Mesenchymal stem cell (in vitro differentiated cells and primary cell): ENCODE measurements around the gene GRHL3.

Source experiments
- DNase-seq: peaks from one replicate; pipeline ENCODE4 v3.0.0-alpha.2; 2013
- H2AFZ ChIP-seq: one replicate; pipeline ENCODE4 v1.6.1; 2013; ENCODE audit warnings: low read depth, mild to moderate bottlenecking, control low read depth, inconsistent platforms, low read length, moderate library complexity
- H2AK5ac ChIP-seq: 2 replicates; pipeline ENCODE4 v1.6.1; 2013; ENCODE audit warnings: low read length, moderate library complexity, mild to moderate bottlenecking, inconsistent platforms; ENCODE audit not compliant: severe bottlenecking
- H2BK120ac ChIP-seq: one replicate; pipeline ENCODE4 v1.6.1; 2013; ENCODE audit warnings: low read depth, mild to moderate bottlenecking, inconsistent platforms, low read length, moderate library complexity
- H2BK12ac ChIP-seq, 2 experiments: one replicate each; pipeline ENCODE4 v1.6.1; 2013; ENCODE audit warnings: inconsistent platforms in 2 of 2, low read length in 2 of 2, mild to moderate bottlenecking in 2 of 2, moderate library complexity in 2 of 2, control low read depth in 1 of 2
- H2BK15ac ChIP-seq: one replicate; pipeline ENCODE4 v1.6.1; 2013; ENCODE audit warnings: mild to moderate bottlenecking, low read depth, inconsistent platforms; ENCODE audit not compliant: poor library complexity, severe bottlenecking
- H2BK5ac ChIP-seq: 2 replicates; pipeline ENCODE4 v1.6.1; 2013; ENCODE audit warnings: low read depth, mild to moderate bottlenecking, low read length, control low read depth, inconsistent platforms; ENCODE audit not compliant: poor library complexity, severe bottlenecking
- H3K14ac ChIP-seq, 2 experiments: one replicate each; pipeline ENCODE4 v1.6.1; 2013; ENCODE audit warnings: inconsistent platforms in 2 of 2, low read length in 2 of 2, control low read depth in 1 of 2, mild to moderate bottlenecking in 1 of 2, moderate library complexity in 1 of 2
- H3K18ac ChIP-seq, 2 experiments: one replicate each; pipeline ENCODE4 v1.6.1; 2013; ENCODE audit warnings: inconsistent platforms in 2 of 2, low read length in 2 of 2, control low read depth in 1 of 2, low read depth in 1 of 2, mild to moderate bottlenecking in 1 of 2
- H3K23ac ChIP-seq, 2 experiments: one replicate each; pipeline ENCODE4 v1.6.1; 2013; ENCODE audit warnings: inconsistent platforms in 2 of 2, low read length in 2 of 2, mild to moderate bottlenecking in 2 of 2, moderate library complexity in 2 of 2, control low read depth in 1 of 2
- H3K27ac ChIP-seq: 2 replicates; pipeline ENCODE4 v1.5.1; 2013; ENCODE audit warnings: mild to moderate bottlenecking, moderate library complexity, low read length, control low read depth, inconsistent platforms; ENCODE audit not compliant: poor library complexity, severe bottlenecking
- H3K27me3 ChIP-seq, 2 experiments: 2 replicates each; pipeline versions ENCODE4 v1.6.1 to v1.7.0; 2013; ENCODE audit warnings: low read length in 2 of 2, mild to moderate bottlenecking in 2 of 2, moderate library complexity in 2 of 2, control low read depth in 1 of 2, inconsistent platforms in 1 of 2; ENCODE audit not compliant: control insufficient read depth in 1 of 2, insufficient read depth in 1 of 2
- H3K36me3 ChIP-seq, 2 experiments: 2 replicates each; pipeline versions ENCODE4 v1.6.1 to v1.7.0; 2013; ENCODE audit warnings: low read length in 2 of 2, control low read depth in 1 of 2, inconsistent platforms in 1 of 2, low read depth in 1 of 2, mild to moderate bottlenecking in 1 of 2; ENCODE audit not compliant: insufficient read depth in 2 of 2, control insufficient read depth in 1 of 2
- H3K4ac ChIP-seq, 2 experiments: one replicate each; pipeline ENCODE4 v1.6.1; 2013; ENCODE audit warnings: inconsistent platforms in 2 of 2, low read length in 2 of 2, mild to moderate bottlenecking in 2 of 2, moderate library complexity in 2 of 2, control low read depth in 1 of 2, low read depth in 1 of 2
- H3K4me1 ChIP-seq: 2 replicates; pipeline ENCODE4 v1.6.1; 2013; ENCODE audit warnings: low read depth, low read length, control low read depth; ENCODE audit not compliant: control insufficient read depth, insufficient read depth
- H3K4me2 ChIP-seq: 2 replicates; pipeline ENCODE4 v1.6.1; 2013; ENCODE audit warnings: low read length, mild to moderate bottlenecking, inconsistent platforms; ENCODE audit not compliant: poor library complexity, severe bottlenecking
- H3K4me3 ChIP-seq, 2 experiments: 2 replicates each; pipeline versions ENCODE4 v1.5.1 to v1.7.0; 2013; ENCODE audit warnings: low read length in 2 of 2, mild to moderate bottlenecking in 2 of 2, control low read depth in 1 of 2, low read depth in 1 of 2; ENCODE audit not compliant: insufficient read depth in 1 of 2
- H3K79me1 ChIP-seq: replicated peaks from 2 replicates; pipeline ENCODE4 v1.6.1; 2013; ENCODE audit warnings: mild to moderate bottlenecking, control low read depth, low read length, inconsistent platforms; ENCODE audit not compliant: poor library complexity, severe bottlenecking
- H3K9ac ChIP-seq: 2 replicates; pipeline ENCODE4 v1.7.0; 2013; ENCODE audit warnings: mild to moderate bottlenecking, low read length, moderate library complexity
- H3K9me3 ChIP-seq: 2 replicates; pipeline ENCODE4 v1.7.0; 2013; ENCODE audit warnings: mild to moderate bottlenecking, low read length; ENCODE audit not compliant: control insufficient read depth
- H4K8ac ChIP-seq: one replicate; pipeline ENCODE4 v1.6.1; 2013; ENCODE audit warnings: inconsistent platforms, mild to moderate bottlenecking, low read length, moderate library complexity
- H4K91ac ChIP-seq: one replicate; pipeline ENCODE4 v1.6.1; 2013; ENCODE audit warnings: mild to moderate bottlenecking, low read length, inconsistent platforms
- WGBS: methylation state at CpG from one replicate; pipeline ENCODE4 v1.1.7; 2013; ENCODE audit warnings: mixed read lengths; 5-methylcytosine and 5-hydroxymethylcytosine counted together

The GRHL3 gene

GRCh38 chr1:24293392-24294227 is 25.5 kb upstream of the GRHL3 start:
- Histone ChIP-seq H4K8ac (peak overlapping the region; percentile 95), H2BK12ac (peak overlapping the region; percentile 99), H3K79me1 (no peaks in the 10 kb centered on the region), H2BK5ac (no peak overlapping the region), H2BK120ac (peak overlapping the region; percentile 86), H3K9me3 (no peaks in the 10 kb centered on the region), H3K4me3 (peak overlapping the region in 1 of 2 experiments; percentile 30), H2AFZ (no peak overlapping the region), H3K14ac (no peak overlapping the region), H3K9ac (peak overlapping the region; percentile 61), H3K27ac (no peak overlapping the region), H2AK5ac (no peak overlapping the region), H3K4ac (peak overlapping the region; percentile 8 to 94), H3K36me3 (no peaks in the 10 kb centered on the region), H2BK15ac (peak overlapping the region; percentile 84), H3K18ac (peak overlapping the region; percentile 90 to 91), H3K23ac (no peak overlapping the region), H4K91ac (peak overlapping the region; percentile 91), H3K4me1 (peaks cover 8% of the 10 kb centered on the region), H3K27me3 (peaks cover 5 to 28% of the 10 kb centered on the region in 2 experiments), H3K4me2 (no peak overlapping the region)
- no peak for DNase-seq
- 96% methylated on average over 15 of the region's 16 CpGs for WGBS

GRCh38 chr1:24294228-24294672 is 24.9 kb upstream of the GRHL3 start:
- Histone ChIP-seq H3K23ac (no peak overlapping the region), H2BK5ac (no peak overlapping the region), H3K36me3 (no peaks in the 10 kb centered on the region), H3K4me1 (peaks cover 8% of the 10 kb centered on the region), H3K4ac (peak overlapping the region; percentile 8 to 94), H2BK12ac (peak overlapping the region; percentile 91 to 99), H3K4me2 (no peak overlapping the region), H4K8ac (peak overlapping the region; percentile 95), H2BK15ac (no peak overlapping the region), H3K9ac (peak overlapping the region; percentile 76), H2AK5ac (no peak overlapping the region), H3K4me3 (peak overlapping the region in 1 of 2 experiments; percentile 30), H3K27me3 (peaks cover 5 to 34% of the 10 kb centered on the region in 2 experiments), H3K79me1 (no peaks in the 10 kb centered on the region), H3K27ac (no peak overlapping the region), H4K91ac (peak overlapping the region; percentile 90), H2AFZ (no peak overlapping the region), H3K18ac (peak overlapping the region; percentile 90 to 91), H3K9me3 (no peaks in the 10 kb centered on the region), H3K14ac (no peak overlapping the region), H2BK120ac (peak overlapping the region; percentile 87)
- peak; percentile 99 for DNase-seq
- WGBS = 64% methylated on average over 6 of the region's 9 CpGs

- DNase-seq = peak; percentile 94
- Histone ChIP-seq H3K23ac (no peak overlapping the region), H3K9ac (peak overlapping the region; percentile 76), H3K27ac (peak overlapping the region; percentile 23), H3K4ac (peak overlapping the region; percentile 24 to 94), H2AK5ac (no peak overlapping the region), H3K36me3 (no peaks in the 10 kb centered on the region), H4K8ac (peak overlapping the region; percentile 73), H3K4me2 (no peak overlapping the region), H3K4me1 (peaks cover 7% of the 10 kb centered on the region), H2AFZ (no peak overlapping the region), H2BK5ac (no peak overlapping the region), H3K27me3 (peaks cover 5 to 34% of the 10 kb centered on the region in 2 experiments), H3K18ac (peak overlapping the region; percentile 89 to 99), H2BK12ac (peak overlapping the region; percentile 96 to 99), H2BK15ac (peak overlapping the region; percentile 97), H4K91ac (peak overlapping the region; percentile 99), H2BK120ac (peak overlapping the region; percentile 90), H3K79me1 (no peaks in the 10 kb centered on the region), H3K14ac (no peak overlapping the region), H3K4me3 (peak overlapping the region in 1 of 2 experiments; percentile 28), H3K9me3 (no peaks in the 10 kb centered on the region)
- WGBS = 10% methylated on average over 7 of the region's 9 CpGs
These were observed 24.3 kb upstream of the GRHL3 start for GRCh38 chr1:24294716-24295371.

GRCh38 chr1:24295535-24295934 is 23.6 kb upstream of the GRHL3 start:
- H3K4ac ChIP-seq = peak overlapping the region; percentile 71 to 94
- peaks cover 5 to 34% of the 10 kb centered on the region in 2 experiments for H3K27me3 ChIP-seq
- no peak for DNase-seq
- peaks cover 6% of the 10 kb centered on the region for H3K4me1 ChIP-seq
- H4K91ac ChIP-seq = peak overlapping the region; percentile 99
- no peak overlapping the region for H2BK15ac ChIP-seq
- H2BK5ac ChIP-seq = no peak overlapping the region
- H3K36me3 ChIP-seq = no peaks in the 10 kb centered on the region
- peak overlapping the region in 1 of 2 experiments; percentile 84 for H3K23ac ChIP-seq
- H3K14ac ChIP-seq = peak overlapping the region in 1 of 2 experiments; percentile 81
- no peak overlapping the region for H3K4me2 ChIP-seq
- H3K79me1 ChIP-seq = no peaks in the 10 kb centered on the region
- peak overlapping the region; percentile 96 to 99 for H2BK12ac ChIP-seq
- no peaks in the 10 kb centered on the region for H3K9me3 ChIP-seq
- peak overlapping the region; percentile 90 for H2BK120ac ChIP-seq
- H3K9ac ChIP-seq = peak overlapping the region; percentile 76
- H3K27ac ChIP-seq = no peak overlapping the region
- H2AK5ac ChIP-seq = no peak overlapping the region
- WGBS = 97% methylated on average over 4 of the region's 5 CpGs
- peak overlapping the region; percentile 82 for H4K8ac ChIP-seq
- peak overlapping the region; percentile 65 for H2AFZ ChIP-seq
- peak overlapping the region in 1 of 2 experiments; percentile 28 for H3K4me3 ChIP-seq
- peak overlapping the region; percentile 89 to 99 for H3K18ac ChIP-seq
